HG02852 (cell line): ENCODE data around the gene HTRA3.

ENCODE experiments used
- ATAC-seq: cut with Tn5 transposase; IDR thresholded peaks from one replicate; pipeline ENCODE4 v1.9.1; 2021; ENCODE audit warnings: mild to moderate bottlenecking, moderate library complexity; ENCODE audit not compliant: unreplicated experiment

HTRA3 gene

DNA sequence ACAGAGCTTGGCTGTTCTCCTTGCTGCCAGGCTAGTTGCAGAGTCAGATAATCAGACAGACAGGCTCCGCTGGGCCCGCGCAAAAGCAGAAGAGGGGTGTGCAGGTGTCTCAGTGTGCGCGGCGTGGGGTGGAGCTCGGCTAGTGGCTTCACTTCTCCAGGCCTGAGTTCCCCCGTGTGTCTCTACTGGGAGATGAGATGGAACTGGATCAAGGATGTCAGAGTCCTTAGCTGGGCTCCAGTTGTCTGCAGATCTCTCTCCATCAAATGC lies 21.1 kb downstream of the HTRA3 start:
- no peak for ATAC-seq

DNA sequence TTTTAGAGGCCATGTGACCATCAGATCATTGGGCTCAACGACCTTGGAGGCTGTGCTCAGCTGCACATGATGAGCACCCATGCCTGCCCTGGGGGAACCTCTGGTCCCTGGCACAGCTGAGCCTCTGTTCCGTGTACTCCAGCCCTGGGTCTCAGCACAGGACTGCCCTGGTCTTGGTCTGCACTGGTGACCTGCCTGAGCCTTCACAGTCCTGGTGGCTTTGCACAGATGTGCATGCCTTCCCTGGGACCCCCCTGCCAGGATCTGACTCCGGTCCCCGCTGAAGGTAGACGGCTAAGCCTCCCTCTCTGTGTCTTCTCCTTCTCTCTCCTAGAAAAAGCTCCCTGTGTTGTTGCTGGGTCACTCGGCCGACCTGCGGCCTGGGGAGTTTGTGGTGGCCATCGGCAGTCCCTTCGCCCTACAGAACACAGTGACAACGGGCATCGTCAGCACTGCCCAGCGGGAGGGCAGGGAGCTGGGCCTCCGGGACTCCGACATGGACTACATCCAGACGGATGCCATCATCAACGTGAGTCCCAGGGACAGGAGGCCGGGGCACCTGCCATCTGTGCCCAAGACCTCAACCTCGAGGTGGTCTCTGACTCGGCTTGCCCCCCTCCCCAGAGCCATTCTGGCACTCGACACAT lies 21.6 kb downstream of the HTRA3 start:
- ATAC-seq = no peak

DNA sequence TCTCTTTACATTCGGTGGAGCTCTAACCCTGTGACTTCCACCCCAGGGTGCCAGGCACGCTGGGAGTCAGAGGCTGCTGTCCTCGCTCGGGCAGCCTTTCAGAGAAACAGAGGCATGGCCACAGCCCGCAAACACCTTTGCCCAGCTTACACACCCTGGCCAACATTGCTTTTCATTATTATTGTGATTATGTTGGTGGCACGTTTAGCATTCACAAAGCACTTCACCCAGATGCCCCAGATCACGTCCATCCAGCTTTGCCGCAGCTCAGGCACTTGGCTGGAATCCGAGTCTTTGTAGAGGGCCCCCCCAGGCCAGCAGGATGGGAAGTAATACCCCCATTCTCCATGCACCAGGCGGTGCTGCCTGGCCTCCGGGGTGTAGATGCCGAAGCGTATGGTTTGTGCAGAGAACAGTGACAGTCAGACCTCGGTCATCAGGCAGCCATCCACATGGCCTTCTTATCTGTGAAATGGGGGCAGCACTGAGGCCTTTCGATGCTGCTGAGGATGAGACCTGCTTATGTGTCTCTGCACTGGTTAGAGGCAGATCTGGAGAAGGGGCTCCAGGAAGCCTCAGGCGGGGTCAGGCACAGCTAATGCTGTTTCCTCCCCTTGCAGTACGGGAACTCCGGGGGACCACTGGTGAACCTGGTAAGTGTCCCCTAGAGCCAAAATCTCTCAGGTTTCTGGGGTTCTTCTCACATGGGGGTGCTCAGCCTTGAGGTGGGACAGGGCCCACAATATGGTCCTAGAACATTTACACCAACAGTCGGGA lies 22.3 kb downstream of the HTRA3 start:
- ATAC-seq = no peak

DNA sequence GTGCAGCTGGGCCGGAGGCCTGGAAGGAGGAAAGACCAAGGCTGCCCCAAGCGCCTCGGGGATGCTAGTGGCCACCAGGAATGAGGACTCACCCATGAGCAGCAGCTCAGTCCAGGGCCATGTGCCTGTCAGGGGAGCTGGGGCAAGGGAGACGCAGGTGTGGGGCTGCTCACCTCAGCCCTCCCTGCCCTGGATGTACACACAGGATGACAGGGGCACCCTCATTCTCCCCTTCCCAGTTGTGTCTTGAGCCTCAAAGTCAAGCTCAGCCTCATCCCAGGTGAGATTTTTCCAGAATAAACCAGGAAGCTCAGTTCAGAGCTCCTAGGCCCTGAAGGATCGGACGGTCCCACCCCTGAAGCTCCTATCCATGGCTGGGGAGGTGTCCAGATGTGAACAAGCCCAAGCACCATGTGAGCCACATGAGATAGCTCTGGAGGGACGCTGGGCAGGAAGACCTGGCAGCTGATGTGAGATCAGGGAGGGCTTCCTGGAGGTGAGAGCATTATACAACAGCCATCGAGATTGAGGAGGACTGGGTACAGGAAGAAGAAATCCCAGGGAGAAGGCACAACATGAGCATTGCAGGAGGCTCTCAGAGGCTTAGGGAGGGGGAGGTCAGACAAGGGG lies 23.0 kb downstream of the HTRA3 start:
- no peak for ATAC-seq

DNA sequence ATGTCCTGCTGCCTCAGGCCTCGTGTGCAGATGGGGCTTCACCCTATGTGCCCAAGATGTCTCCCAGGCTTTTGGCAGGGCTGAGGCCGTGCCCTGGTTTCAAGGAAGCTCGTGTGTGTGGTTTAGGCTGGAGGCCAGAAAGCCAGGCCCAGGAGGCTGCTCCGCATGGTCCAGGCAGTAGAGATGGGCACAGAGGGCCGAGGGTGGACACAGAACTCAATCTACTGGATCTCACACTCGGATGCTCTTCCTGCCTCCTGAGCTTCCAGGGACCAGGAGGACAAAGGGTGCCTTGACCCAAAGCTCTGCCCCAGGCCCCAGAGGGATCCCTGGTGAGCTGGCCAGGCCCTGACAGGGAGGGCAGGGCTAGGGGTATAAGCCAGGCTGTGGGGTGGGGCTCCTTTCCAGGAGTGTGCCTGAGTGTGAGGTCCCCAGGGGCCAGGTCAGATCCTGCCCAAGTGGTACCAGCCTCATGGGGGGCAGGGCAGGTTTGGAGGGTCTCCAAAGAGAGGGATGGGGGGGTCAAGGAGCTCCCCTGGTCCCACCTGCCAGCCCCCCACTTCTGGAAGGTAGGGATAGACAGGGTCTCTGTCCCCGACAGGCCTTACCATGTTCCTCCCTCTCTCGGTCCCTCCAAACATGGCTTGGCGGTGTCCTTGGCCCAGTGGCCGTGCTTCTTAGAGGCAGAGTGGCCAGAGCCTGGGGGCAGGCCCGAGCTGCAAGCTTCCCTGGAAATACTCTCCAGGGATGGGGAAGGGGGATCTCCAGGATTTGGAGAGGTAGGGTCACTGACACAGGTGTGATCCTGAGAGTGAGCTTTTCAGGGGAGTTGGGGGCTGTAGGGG lies 23.8 kb downstream of the HTRA3 start:
- no peak for ATAC-seq

DNA sequence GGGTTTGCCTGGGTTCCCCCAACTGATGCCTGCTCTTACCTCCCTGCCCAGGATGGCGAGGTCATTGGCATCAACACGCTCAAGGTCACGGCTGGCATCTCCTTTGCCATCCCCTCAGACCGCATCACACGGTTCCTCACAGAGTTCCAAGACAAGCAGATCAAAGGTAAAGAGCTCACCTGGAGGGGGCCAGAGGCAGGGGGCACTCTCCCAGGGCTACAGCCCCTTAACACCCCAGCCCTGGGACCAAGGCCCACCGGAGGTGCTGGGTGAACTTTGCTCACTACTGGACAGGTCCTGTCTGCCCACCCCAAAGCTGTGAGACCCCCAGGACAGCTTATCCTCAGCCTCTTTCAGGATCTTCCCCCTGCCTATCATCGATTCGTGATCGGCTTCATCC lies 24.5 kb downstream of the HTRA3 start:
- no peak for ATAC-seq

DNA sequence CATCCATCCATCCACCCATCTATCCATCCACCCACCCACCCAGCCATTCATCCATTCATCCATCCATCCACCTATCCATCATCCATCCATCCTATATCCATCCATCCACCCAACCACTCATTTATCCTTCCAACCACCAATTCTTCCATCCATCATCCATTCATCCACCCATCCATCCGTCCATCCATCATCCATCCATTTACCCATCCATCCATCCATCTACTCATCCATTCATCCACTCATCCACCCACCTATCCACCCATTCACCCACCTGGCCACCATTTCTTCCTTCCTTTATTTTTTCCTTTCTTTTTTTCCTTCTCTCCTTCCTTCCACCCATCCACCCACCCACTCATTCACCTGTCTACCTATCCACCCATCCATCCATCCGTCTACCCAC lies 25.2 kb downstream of the HTRA3 start:
- ATAC-seq = no peak

DNA sequence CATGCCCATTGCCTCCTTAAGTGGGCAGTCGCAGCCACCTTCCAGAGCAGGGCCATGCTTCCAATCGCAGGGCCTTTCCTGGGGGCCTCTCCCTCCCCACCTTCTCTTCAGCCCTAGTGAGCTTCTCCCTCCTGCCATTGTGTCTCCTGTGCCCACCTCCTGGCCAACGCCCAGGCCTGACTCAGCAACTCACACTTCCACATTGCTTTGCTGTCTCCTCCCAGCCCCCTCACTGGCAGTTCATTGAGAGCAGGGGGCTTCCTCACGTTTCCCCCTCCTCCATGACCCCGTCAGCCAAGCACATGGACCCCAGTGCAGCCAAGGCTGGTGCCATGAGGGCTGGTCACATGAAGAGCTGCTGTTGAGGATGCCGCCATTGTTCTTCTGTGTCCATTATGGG lies 25.9 kb downstream of the HTRA3 start:
- ATAC-seq = no peak

DNA sequence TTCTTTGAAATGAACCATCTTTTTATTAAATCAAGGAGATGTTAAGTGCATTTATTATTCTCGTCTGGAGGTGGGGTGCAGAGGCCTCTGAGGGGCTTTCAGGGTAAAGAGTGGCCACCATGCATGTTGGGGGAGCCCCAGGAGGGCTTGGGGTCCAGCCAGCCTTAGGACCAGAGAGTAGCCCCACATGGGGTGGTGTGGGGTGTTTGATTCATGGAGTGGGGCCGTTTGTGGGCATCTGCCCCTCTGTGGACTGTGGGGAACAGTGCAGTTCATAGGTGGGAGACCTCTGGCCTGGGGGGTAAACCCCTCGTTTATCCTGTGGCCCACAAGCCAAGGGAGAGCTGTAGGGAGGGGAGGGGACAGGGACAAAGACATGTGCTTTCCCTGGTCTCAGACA lies 26.9 kb downstream of the HTRA3 start:
- ATAC-seq = no peak

DNA sequence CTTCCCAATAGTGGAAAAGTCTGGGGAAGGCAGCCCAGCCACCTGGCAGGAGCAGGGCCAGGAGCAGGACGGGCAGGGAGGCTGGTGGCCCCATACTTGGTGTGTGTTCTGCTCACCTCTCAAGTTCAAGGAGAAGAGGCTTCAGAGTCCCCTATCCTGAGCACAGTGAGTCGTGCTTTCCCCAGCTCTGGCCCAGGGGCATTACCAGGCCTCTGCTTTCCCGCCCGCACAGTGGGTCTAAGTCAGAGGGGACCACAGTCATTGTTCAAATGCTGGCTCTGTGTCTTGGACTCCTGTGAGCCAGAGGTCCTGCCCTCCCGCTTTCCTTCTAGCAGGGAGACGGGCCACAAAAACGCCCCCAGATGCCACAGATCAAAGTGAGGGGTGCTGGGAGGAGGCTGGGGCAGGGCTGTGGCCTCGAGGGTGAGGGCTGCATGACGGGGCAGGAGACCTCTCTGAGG lies 27.6 kb downstream of the HTRA3 start:
- ATAC-seq = no peak

DNA sequence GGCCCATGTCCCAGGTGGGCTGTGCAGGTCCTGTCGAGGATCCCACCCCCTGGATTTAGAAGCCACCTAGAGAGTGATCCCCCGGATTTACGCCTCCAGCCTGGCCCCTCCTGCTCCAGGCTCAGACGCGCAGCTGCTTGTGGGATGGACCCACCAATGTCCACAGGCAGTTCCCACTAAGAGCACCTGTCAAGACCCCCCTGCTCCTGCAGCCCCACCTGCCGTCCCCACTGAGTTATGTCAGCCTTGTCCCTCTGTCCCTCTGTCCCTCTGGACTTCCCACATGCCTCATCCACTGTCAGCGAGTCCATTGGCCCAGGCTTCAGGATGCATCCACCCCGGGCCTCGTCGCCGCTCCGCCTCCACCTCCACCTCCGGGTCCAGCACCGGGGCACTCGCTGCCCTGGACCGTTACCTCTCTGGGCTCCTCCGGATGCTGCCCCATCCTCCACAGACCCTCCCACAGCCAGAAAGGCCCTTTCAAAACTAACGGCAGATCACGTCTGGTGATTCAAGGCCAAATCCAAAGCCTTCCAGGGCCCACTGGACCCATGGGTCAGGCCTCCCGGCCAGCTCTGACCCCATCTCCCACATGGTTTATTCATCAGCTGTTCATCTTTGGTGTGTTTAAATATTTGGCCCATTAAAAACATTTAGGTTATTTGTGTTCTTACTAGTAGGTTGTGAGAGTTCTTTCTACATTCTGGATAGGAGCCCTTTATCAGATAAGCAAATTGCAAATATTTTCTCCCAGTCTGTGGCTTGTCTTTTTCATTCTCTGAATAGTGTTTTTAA lies 28.3 kb downstream of the HTRA3 start:
- no peak for ATAC-seq

DNA sequence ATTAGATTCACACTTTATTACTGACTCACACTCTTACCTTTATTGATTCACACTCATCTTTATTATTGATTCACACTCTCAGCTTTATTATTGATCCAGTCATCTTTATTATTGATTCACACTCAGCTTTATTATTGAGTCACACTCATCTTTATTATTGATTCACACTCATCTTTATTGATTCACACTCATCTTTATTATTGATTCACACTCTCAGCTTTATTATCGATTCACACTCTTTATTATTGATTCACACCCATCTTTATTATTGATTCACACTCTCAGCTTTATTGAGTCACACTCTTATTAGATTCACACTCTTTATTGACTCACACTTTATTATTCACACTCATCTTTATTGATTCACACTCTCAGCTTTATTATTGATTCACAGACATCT lies 31.3 kb downstream of the HTRA3 start:
- ATAC-seq = no peak

DNA sequence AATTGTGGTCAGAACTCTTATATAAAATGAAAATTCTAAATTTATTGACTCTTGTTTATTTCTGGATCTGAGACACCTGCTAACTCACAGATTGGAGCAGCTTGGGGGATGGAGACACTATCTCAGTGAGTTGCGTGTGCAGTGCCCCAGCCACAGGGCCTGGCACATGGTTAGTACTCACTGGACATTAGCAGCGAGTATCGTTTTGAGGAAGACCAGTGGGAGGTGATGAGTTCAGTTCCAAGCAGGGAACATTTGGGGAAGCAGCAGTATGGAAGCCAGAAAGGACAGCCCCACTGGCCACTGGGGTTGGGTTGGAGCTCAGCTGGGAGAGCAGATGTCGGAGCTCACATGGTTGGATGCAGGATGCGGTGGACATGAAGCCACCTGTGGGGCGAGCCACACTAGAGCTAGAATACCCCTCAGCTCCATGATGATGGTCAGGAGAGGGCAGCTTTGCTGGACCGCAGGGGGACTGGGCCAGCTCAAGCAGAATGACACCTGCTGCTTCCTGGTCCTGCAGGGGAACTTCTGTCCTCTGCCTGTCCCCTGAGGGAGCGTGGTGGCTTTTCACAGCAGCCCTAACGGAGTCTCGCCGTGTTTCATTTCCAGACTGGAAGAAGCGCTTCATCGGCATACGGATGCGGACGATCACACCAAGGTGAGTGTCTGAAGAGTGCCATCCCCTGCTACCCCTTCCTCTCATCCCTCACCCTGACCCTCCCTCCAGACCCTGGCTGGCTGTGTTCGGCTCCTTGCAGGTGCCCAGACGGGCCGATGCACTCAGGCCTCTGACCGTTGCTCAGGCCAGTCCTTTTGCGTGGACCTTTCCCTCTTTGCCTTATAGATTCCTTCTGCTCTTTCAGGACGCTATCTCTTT lies 32.5 kb downstream of the HTRA3 start:
- ATAC-seq = no peak

DNA sequence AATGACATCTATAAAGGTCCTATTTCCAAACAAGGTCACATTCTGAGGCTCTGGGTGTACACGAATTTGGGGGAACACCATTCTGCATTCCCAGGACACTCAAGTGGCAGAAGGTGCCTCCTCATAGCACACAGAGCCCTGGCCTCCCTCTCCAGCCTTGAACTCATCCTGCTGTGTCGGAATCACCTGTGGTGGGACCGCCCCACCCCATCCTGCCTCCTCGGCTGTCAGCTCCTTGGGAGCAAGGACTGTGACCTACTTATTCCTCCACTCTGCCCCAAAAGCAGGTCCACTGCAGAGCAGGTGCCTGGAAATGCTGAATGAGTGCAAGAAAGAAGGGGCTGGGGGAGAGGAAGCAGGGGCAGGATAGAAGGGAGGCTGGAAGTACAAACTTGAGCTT lies 33.5 kb downstream of the HTRA3 start:
- ATAC-seq = no peak

DNA sequence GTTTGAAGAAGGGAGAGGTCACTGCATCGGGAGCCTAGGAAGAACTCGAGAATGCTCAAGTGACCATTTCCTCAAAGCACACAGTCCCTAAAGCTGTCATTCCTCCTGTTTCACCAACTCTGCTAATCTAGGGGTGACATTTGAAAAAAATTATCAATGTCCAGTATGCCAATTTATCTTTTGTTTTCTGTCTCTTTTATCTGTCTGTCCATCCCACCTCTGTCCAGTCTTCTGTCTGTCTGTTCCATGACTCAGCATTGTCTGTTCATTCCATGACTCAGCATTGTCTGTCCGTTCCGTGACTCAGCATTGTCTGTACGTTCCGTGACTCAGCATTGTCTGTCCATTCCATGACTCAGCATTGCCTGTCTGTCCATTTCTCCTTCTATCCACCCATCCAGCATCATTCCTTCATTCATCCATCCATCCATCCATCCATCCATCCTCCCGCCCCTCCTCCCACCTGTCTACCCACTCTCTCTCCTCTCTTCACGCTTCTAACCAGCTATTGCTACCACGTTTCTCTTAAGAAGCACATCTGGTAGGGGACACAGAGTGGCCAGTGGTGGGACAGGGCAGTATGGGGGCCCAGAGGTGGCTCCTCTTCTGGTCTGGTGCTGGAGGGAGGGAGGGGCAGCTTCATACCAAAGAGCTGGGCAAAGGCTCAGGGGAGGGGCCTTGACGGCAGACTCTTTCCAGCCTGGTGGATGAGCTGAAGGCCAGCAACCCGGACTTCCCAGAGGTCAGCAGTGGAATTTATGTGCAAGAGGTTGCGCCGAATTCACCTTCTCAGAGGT lies 34.1 kb downstream of the HTRA3 start:
- ATAC-seq = no peak

DNA sequence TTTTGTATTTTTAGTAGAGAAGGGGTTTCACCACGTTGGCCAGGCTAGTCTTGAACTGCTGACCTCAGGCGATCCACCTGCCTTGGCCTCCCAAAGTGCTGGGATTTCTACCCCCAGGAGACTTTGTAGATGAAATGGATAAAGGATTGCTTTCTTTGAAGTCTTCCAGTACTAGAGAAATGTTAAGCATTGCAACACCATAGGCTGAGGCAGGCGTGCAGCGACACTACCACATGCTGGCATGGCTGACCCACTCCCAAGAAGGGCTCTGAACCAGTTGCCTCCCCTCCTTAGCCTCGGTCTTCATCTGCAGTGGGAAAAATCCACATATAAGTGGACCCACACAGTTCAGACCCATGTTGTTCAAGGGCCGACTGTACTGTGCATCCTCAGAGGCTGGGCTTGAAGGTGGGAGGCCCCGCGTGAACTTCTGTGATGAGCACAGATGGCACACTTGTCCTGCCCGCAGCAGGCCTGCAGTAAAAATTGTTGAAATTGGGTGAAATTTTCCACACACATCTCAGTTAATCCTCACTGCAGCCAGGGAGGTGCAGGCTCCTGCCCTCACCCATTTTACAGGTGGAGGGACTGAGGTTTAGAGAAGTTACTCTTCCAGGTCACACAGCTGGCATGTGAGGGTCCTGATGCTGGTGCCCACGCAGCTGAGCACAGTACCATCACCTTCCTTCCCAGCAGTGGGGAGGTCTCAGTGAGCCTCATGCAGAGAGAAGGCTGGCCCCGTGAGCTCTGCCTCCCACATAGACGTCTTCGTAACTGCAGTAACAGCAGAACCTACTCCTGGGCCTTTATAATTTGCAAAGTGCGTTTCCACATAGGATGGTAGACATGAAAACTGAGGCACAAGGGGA lies 35.5 kb downstream of the HTRA3 start:
- no peak for ATAC-seq

DNA sequence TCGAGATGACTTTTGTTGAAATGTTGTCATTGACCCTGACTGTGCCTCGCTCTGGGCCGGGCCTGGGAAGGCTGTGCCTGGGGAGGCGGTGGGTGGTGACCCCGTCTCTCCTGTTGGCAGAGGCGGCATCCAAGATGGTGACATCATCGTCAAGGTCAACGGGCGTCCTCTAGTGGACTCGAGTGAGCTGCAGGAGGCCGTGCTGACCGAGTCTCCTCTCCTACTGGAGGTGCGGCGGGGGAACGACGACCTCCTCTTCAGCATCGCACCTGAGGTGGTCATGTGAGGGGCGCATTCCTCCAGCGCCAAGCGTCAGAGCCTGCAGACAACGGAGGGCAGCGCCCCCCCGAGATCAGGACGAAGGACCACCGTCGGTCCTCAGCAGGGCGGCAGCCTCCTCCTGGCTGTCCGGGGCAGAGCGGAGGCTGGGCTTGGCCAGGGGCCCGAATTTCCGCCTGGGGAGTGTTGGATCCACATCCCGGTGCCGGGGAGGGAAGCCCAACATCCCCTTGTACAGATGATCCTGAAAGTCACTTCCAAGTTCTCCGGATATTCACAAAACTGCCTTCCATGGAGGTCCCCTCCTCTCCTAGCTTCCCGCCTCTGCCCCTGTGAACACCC lies 36.4 kb downstream of the HTRA3 start:
- ATAC-seq = no peak
